NCI-H1436 (cell line): ENCODE data around the gene AP2A2.
"Not testable (repeated sequence)": the region's sequence is repeated elsewhere in the genome, so short reads cannot be mapped to it uniquely, and the experiment has no call there.

Experiments
- DNase-seq: peaks from one replicate; lab custom pipeline; 2025; lab: John Stamatoyannopoulos, UW

The AP2A2 gene

DNA sequence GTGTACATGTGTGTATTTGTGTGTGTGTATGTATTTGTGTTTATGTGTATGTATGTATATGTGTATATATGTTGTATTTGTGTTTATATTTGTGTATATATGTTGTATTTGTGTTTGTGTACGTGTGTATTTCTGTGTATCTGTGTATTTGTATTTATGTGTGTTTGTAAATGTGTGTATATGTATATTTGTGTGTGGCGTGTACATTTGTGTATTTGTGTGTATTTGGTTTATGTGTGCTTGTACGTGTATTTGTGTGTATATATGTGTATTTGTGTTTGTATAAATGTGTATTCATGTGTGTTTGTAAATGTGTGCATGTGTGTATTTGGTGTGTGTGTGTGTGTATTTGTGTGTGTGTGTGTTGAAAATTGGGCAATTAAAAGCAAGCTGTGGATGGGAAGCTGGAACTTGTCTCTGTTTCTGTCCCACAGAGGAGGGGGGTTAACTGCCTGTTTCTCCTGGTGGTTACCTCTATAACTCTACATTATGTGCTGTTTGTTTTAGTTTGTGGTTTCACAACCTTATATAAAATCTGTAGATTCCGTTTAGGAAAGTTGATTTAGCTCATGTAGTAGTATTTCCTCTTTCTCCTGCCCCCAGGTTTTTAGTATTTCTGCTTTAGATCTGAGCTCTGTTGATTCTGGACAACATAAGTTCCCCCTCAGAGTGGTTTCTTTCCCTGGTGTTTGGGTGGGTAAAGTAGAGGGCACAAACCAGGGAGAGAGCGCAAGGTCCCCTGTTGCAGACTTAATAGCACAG is 28.9 kb downstream of the AP2A2 start:
- DNase-seq, result no peak

DNA sequence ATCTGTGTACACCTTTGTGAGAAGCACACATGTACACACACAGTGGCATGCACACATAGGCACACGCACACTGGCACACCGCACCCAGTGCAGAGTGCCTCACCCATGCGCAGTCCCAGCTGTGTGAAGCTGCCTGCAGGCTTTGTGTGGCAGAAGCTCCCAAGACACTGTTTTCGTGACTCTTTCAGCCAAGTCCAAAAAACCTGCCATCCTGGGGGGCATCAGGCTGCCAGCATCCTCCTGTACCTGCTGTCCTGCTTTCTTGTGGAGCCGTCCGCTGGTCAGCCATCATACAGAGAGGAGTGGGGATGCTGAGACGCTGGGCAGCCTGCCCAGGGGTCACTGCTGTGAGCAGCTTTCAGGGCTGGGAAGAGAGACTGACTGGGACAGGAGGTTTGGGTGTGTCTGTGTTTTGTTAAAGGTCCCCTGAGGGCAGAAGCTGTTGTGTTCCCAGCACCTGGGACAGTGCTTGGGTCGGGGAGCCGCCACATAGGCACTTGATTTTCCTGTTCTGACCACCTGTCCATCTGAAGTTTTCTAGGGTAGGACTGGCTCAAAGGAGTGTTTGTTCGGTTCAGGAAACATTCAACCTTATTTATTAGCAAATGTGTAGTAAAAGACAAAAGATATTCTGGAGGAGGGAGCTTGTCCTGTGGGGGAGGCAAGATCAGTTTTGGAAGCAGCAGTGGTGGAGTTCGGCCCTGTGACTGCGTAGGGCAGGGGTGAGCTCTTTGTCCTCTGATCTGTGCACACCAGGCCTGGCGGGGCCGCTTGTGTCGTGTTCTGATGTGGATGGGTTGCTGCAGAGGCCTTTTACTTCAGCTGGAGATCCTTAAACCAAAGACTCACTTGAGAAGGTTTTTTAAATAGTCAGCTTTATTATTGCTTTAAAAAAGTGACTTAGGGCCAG is 29.7 kb downstream of the AP2A2 start:
- no peak for DNase-seq

DNA sequence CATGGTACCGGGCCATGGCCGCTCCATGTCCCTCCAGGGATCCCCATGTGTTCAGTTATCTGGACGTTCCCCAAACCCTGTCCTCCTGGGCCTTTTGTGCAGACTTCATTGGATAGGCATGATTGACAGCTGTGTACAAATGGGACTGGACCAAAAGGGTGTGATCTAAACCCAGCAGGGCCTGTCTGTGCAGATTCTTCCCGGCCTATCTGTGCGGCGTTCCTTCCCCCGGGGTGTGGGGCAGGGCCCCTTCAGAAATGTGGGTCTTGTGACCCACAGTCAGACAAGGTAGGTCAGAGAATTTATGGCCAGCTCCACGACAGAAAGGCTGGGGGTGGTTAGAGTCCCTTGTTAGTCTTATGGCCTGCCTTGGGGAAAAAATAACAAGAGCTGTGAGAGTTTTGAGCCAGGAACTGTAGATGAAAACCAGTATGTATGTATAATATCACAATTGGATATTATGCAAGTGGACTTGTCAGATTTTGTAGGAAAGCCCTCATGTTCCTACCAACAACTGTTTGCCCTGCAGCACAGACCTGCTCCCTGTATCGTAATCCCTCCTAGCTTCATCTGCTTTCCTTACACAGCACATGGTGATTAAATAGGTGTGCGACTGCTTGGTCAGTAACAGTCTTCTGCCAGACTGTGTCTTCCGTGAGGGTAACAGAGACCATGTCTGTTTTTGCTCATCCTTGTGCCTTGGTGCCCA is 31.7 kb downstream of the AP2A2 start:
- no peak for DNase-seq

DNA sequence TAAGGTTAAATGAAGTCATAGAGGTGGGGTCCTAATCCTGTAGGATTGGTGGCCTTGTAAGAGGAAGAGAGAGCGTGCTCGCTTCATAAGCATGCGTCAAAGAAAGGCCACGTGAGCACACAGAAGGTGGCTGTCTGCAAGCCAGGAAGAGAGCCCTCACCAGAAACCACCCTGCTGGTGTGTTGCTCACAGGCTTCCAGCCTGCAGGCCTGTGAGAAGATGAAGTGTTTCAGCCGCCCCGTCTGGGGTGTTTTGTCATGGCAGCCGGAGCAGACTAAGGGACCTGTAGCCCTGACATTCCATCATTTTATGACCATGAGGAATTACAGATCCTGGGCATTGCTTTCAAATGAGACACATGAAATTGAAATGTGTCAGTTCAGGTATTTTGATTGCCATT is 32.4 kb downstream of the AP2A2 start:
- no peak for DNase-seq

DNA sequence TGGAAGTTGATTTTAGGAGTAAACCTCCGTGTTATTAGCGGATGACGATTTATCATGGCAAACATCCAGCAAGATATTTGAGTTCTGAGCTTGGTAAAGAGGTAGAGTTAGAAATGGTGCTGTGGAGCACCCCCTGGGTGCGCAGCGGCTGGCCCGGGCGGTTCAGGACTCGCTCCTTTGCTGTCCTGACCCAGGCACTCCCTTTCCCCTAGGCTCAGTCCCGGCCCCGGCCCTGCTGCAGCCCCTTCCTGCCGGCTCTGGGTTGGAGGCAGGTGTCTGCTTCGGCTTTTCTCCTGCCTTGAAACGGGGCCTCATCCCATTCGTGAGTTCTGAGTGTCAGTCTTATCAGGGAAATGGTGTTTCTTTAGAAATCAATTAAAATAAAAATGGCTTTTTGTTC is 33.4 kb downstream of the AP2A2 start:
- no peak for DNase-seq

DNA sequence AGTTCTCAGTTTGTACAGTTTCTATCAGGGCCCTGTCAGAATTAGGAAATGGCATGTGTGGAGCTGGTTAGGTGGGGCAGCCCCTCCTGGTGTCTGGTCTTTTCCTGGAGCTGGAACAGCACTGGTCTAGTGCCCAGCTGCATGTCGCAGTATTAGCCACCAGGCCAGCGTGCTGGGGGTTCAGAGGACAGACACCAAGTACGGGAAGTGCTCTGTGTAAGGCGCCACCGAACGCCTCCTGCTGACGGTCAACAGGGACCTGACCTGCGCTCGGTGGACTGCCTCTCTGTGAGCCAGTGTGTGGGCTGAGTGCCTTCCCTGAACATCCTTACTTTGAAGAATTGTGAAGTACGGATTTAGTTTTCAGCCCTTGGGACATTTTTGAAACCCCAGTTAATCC is 33.9 kb downstream of the AP2A2 start:
- DNase-seq, result no peak

DNA sequence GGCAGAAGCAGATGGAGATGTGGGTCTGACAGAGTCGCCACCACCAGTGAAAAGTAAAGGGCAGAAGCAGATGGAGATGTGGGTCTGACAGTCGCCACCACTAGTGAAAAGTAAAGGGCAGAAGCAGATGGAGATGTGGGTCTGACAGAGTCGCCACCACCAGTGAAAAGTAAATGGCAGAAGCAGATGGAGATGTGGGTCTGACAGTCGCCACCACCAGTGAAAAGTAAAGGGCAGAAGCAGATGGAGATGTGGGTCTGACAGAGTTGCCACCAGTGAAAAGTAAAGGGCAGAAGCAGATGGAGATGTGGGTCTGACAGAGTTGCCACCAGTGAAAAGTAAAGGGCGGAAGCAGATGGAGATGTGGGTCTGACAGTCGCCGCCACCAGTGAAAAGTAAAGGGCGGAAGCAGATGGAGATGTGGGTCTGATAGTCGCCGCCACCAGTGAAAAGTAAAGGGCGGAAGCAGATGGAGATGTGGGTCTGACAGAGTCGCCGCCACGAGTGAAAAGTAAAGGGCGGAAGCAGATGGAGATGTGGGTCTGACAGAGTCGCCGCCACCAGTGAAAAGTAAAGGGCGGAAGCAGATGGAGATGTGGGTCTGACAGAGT is 35.7 kb downstream of the AP2A2 start:
- DNase-seq, result not testable (repeated sequence)

DNA sequence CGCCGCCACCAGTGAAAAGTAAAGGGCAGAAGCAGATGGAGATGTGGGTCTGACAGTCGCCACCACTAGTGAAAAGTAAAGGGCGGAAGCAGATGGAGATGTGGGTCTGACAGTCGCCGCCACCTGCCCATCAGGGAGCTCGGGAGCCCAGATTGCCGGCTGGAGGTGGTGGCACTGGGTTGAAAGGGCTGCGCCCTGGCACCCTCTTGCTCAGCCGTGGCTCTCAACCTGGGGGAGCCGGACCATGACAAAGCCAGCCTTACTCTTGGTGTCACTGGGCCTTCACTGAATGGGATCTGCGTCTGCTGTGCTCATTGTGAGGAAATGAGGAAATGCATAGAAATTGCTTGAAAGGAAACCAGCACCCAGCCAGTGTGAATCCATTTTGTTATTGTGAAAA is 36.3 kb downstream of the AP2A2 start:
- no peak for DNase-seq

DNA sequence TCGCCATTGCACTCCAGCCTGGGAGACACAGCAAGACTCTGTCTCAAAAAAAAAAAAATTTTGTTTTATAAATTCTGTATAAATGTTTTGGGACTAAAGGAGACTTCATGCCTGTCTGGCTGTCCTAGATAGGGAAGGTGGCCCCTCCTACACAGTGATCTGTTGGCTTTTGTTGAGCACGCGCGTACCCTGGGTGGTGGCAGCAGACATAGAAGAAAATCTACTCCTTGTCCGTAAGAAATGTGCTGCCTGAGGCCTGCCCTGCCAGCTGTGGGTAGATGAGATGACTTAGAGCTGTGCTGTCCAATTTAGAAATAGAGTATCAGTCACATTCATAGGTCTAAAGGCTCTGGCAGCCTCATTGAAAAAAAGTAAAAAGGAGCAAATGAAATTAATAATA is 37.0 kb downstream of the AP2A2 start:
- DNase-seq, result no peak

DNA sequence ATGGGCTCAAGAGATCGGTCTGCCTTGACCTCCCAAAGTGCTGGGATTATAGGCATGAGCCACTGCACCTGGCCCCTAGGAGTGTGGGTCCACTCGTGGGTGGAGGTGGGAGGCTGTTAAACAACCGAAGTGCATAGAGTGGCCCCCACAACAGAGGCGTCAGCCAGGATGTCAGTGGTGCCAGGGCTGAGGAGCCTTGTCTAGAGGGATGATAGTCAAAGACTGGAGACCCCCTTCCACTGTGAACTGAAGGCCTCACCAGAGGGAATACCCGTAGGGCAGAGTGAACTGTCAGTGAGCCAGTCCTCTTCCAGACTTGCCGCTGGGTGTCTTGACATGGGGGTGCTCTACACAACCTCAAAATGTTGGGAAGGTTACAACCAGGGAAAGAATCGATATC is 38.2 kb downstream of the AP2A2 start:
- no peak for DNase-seq

DNA sequence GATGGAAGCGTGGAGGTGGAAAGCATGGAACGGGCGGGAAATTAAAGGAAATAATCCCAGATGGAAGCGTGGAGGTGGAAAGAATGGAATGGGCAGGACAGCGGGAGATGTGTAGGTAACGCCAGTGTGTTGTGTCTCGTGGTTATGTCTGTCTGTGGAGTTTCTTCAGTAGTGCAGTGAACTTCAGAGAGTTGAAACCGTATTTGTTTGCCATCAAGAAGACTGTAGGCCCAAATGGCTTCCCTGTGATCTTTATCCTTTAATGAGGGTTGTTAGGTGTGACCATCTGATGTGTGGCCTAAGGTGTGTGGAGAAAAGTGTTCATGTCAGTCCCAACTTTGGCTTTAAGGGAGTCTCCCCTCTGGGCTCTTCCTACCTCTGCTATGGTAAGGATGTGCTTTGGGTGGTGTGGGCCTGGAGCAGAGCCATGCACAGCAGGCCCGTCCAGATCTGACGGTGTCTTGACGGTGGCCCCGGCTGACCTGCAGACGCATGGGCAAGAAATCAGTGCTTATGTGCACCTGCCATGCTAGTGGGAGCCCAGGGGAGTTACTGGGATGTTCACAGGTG is 39.6 kb downstream of the AP2A2 start:
- no peak for DNase-seq

DNA sequence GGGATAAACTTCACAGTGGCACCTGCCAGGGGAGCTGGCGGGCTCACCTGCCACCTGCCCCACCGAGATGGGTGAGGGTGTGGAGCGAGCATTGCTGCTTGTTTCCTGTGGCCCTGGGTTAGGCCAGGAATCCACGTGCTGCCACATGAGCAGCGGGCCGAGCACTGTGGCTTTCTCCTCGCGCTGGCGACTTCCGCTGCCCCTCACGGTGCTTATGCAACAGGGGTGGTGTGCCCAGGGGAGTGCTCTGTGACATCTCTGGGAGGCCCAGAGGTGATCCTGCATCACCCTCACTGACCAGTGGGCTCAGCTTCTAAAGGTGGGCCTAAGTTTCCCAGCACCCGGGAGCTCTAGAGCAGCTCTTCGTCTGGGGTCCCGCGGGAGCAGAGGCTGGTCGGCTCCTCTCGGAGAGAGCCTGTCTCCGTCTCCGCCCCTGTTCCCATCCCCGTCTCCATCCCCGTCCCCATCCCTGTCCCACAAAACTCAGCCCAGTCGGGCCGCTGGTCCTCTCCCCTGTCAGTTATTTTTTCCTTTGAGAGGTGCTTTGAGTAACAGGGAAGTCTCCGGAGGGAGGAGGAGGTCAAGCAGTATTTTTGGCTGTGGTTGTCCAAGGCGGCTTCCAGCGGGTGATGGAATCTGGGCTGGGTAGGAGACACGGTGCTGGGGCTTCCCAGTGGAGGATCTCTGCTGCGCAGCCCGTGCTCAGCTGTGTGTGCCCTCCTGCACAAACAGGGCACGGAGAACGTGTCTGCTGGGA is 42.5 kb downstream of the AP2A2 start:
- no peak for DNase-seq

DNA sequence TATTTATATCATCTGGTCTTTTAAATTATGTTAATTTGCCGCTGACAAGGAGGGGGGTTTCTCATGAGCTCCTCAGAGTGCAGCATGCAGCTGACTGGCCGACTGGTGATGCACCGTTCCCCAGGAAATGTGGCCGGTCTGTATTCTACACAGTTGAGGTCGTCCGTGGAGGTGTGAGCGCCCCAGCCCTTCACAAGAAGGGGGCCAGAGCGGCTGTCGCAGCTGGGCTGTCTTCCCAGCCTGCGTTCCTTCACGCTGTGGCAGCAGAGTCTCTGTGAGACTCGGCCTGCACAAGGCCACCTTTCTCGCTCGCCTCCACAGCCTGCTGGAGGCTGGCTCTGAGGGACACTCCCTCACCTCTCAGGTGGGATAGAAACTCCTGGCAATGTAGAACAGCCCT is 43.2 kb downstream of the AP2A2 start:
- DNase-seq, result no peak

DNA sequence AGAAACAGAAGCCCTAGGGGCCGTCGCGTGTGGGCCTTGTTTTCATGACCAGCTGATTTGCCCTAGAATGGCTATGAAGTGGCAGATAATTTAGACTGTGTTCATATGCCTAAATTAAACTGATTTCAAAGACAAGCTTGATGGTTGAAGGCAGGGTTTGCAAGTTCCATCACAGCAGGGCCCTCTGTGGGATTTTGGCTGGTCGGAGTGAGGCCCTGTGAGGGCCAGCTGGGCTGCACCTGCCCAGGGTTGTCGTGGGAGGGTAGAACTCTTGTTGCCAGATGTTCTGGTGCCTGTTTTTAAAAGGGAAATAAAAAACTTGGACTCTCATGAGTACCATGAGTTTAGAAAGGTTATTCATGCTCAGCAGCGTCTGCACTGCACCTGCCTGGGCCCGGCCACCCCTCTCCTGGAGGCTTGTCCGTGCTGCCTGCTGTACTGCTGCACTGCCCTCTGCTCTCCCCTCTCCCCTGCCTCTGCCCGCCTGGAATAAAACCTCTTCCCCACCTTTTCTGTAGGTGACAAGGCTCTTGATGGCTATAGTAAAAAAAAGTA is 44.1 kb downstream of the AP2A2 start:
- DNase-seq, result no peak

DNA sequence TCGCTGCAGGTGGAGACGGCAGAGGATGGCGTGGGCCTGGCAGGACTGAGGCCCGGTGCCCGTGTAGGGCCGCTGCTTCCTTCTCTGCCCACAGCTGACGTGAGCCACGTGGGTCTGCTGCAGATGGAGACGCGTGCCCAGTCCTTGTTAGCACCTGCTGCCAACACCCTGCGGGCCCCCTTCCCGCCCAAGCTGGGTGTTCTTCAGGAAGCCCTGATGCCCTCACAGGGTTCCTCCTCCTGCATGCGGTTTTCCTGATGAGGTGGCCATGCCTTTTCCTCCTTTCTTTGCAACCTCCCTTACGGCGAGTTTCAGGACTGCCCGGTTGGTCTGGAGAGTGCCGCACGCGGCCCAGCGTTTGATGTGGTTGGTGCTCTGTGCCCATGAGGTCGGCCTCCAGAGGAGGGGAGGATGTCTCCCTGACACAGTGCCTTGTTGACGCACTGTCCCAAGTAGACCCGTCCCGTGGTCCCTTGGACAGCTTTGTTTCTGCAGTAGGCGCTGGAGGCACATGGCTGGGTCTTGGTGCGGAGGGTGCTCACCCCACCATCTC is 44.7 kb downstream of the AP2A2 start:
- no peak for DNase-seq

DNA sequence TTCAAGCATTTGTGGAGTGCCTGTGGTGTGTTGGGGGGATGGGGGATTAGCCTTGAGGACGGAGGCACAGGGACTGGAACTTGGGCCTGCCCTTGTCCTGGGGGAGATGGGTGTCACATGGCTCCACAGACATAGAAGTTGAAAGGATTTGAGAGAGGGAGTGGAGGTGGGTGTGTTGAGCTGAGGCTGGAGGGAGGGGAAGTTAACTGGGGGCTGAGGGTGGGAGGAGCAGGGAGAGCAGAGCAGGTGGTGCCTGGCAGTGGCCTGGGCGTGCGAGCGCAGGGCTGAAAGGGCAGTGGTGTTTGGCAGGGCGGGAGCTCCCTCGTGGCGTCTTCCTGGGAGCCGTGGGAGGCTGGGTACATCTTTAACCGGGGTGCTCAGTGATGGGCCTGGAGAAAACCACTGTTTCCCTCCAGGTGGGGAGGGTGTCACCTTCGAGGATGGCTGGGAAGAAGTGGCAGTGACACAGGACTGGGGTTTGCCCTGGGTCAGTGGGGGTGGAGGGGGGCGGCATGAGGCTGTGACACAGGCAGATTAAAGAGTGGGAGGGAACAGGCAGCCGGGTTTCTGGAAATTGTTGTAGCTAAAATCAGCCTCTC is 45.5 kb downstream of the AP2A2 start:
- DNase-seq, result no peak

DNA sequence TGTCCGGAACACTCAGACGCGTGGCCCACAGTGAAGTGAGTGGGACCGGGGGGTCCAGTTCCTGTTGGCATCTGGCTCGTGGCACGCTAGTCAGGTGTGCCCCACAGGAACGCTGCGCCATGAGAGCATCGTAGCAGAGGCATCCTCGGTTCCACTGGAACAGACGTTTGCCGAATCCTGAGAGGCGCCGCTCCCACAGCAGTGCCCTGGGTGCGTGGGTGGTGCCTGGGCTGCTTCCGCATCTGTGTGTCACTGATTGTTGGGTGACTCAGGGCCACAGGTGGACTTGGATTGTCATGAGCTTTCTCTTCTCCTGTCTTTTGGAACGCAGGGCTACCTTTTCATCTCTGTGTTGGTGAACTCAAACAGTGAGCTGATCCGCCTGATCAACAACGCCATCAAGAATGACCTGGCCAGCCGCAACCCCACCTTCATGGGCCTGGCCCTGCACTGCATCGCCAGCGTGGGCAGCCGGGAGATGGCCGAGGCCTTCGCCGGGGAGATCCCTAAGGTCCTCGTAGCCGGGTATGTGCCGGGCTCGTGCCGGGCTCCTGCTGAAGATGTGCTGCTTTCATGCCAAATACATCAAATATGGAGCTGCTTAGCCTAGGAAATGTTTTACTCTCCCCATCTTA is 46.2 kb downstream of the AP2A2 start:
- no peak for DNase-seq

DNA sequence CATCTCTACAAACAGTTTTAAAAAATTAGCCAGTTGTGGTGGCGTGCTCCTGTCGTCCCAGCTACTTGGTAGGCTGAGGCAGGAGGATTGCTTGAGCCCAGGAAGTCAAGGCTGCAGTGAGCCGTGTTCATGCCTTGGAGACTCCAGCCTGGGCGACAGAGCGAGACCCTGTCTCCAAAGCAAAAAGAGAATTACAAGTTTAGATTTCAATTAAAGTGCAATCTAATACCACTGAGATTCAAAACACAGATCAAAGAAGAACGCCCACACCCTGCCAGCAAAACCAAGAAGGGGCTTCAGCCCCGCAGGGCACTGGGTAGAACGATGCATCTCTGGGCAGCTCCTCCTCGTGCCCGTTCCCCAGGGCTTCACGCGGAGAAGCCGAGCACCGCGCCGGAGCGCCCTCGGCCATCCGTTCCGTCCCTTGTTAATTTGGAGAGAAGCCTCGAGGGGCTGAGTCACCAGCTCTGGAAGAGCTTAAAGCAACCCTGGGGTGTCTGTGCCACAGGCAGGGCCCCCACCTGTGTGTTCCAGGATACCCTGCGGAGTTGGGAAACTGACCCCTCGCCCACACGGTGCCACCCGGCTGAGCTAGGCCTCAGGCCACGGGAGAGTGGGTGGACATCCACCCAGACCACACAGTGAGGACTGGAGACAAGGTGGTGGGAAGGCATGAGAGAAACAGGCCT is 47.0 kb downstream of the AP2A2 start:
- DNase-seq, result no peak

DNA sequence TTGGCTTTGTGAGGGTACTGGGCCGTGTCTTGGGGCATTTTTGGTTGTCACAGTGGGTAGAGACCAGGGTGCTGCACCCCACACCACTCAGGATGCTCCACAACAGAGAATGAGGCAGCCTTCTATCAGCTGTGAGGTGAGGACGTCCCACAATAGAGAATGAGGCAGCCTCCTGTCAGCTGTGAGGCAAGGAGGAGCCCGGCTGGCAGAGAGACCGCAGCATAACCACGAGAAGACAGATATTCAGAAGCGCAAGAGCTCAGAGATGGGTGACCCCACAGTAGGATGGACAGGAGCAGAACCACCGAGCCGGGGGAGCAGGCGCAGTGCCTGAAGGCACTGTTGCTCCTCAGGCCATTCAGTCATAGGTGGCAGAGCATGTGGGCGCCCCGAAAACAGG is 47.6 kb downstream of the AP2A2 start:
- DNase-seq, result no peak
